NB4 (cell line): ENCODE measurements around the gene DCAF12L1.

Experiments
- CTCF ChIP-seq: IDR thresholded peaks from one replicate; pipeline ENCODE4 v1.5.1; 2012; ENCODE audit warnings: low read depth, low read length
- MAX ChIP-seq: IDR thresholded peaks from 2 replicates; pipeline ENCODE4 v1.6.1; 2011; ENCODE audit warnings: low read depth, low read length
- POLR2A ChIP-seq: IDR thresholded peaks from 2 replicates; pipeline ENCODE4 v1.6.1; 2011; ENCODE audit warnings: mild to moderate bottlenecking; ENCODE audit not compliant: insufficient read length; ENCODE audit errors: extremely low read depth

GRCh38 chrX:126557151-126557550 lies 4.5 kb upstream of the DCAF12L1 start:
- TF ChIP-seq POLR2A, result no peak
- TF ChIP-seq CTCF, result no peak
- no peak for TF ChIP-seq MAX
